ENCODE data around the gene ARHGEF4. TPM values are rescaled to one million over a fixed set of nuclear protein-coding genes. Genes with fewer than 3 reads are reported as not detected.
A peak's percentile ranks its signal among the peaks of the same experiment; 100 is the strongest.

The ARHGEF4 gene
- total RNA-seq, 2 donors from 2014 or later, result 50.3 to 54.7 TPM

DNA sequence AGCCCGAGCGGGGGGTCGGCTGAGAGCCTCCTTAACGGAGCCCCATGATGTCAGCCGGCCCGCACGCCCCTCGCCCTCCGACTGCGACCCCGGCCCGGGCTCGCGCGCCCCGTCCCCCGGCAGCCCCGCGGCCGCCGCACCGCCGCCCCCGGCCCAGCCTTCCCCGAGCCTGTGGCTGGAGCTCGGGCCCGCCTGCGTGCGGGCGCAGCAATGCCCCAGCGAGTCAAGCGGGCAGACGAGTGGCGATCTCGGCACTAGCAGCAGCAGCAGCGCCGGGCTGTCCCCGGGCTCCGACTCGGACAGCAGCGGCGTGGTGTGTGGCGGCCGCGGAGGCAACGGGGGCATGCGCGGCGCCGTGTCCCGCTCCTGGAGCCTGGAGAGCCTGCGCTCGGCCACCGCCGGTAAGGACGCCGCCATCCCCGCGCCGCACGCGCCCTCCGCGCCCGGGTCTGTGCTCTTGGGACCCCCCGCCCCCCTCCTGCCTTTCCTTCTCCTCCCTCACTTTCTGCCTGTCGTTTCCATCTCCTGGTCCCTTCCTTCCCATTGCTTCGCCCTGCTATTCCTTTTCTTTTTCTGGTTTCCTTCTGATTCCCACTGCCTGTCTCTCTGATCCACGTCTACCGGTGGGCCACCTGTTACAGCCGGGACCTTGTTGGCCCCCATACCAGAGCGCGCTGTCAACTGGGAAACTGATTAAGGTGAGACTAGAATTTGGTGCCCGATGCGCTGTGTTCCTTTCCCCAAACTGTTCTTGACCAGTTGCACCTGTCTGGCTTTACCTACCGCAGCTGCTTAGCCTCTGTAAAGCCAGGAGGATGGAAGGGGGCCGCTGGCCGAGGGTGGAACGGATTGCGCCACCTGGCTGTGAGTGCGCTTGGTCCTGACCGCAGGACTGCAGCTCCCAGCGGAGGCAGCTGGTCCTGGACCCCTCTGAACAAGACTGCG lies 127.4 kb downstream of the ARHGEF4 start:
- Mint-ChIP-seq H3K4me3 (peak overlapping the region; percentile 81), H3K27me3 (ENCODE audit: insufficient read depth) (peaks cover 28% of the 10 kb centered on the region), H3K9me3 (no peaks in the 10 kb centered on the region), H3K36me3 (ENCODE audit: low read depth) (peaks cover 8% of the 10 kb centered on the region), H3K27ac (peak overlapping the region; percentile 20), H3K4me1 (peaks cover 43% of the 10 kb centered on the region)
- Histone ChIP-seq H3K9me3 (ENCODE audit: control insufficient read depth, low read length) (no peaks in the 10 kb centered on the region), H3K9ac (ENCODE audit: extremely low read depth, low read length, poor library complexity, severe bottlenecking) (peak overlapping the region; percentile 48), H3K4me3 (ENCODE audit: low read length) (peak overlapping the region; percentile 90), H3K36me3 (ENCODE audit: control insufficient read depth, insufficient read depth, low read length) (no peaks in the 10 kb centered on the region), H3K27me3 (ENCODE audit: control insufficient read depth, insufficient read depth, low read length, poor library complexity, severe bottlenecking) (peaks cover 10% of the 10 kb centered on the region), H3K27ac (ENCODE audit: low read depth, low read length) (no peak overlapping the region), H3K4me1 (ENCODE audit: control insufficient read depth, insufficient read depth, low read length) (no peaks in the 10 kb centered on the region)
- peak; percentile 94 for DNase-seq
- WGBS, 2 experiments (ENCODE audit: insufficient coverage in 1 of 2, insufficient read length in 1 of 2), result 1 to 4% methylated on average over 34 to 84 of the region's 84 CpGs
- TF ChIP-seq, protein P1, sequence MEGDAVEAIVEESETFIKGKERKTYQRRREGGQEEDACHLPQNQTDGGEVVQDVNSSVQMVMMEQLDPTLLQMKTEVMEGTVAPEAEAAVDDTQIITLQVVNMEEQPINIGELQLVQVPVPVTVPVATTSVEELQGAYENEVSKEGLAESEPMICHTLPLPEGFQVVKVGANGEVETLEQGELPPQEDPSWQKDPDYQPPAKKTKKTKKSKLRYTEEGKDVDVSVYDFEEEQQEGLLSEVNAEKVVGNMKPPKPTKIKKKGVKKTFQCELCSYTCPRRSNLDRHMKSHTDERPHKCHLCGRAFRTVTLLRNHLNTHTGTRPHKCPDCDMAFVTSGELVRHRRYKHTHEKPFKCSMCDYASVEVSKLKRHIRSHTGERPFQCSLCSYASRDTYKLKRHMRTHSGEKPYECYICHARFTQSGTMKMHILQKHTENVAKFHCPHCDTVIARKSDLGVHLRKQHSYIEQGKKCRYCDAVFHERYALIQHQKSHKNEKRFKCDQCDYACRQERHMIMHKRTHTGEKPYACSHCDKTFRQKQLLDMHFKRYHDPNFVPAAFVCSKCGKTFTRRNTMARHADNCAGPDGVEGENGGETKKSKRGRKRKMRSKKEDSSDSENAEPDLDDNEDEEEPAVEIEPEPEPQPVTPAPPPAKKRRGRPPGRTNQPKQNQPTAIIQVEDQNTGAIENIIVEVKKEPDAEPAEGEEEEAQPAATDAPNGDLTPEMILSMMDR (conservative IDR thresholded peaks at IDR 0.05), result peak; percentile 90

DNA sequence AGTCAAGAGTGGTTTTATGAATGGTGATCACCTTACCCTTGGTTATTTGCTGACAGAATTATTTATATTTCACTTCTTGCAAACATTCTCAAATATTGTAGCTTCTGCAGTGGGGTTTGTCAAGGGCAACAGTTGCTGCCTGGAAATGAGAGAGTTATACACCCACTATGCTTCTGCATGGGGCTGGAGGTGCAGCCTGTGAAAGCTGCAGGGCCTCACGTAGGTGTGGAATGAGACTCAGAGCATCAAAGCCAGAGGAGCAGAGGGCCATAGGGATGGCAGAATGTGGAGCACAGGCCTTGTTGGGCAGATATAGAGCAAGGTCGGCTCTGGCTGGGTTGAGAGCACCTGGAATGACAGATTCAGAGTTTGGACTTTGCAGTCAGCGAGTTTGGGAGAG lies 128.2 kb downstream of the ARHGEF4 start:
- peaks cover 28% of the 10 kb centered on the region for H3K27me3 Mint-ChIP-seq (ENCODE audit: insufficient read depth)
- Histone ChIP-seq H3K4me1 (ENCODE audit: control insufficient read depth, insufficient read depth, low read length) (no peaks in the 10 kb centered on the region), H3K9ac (ENCODE audit: extremely low read depth, low read length, poor library complexity, severe bottlenecking) (peak overlapping the region; percentile 48), H3K27me3 (ENCODE audit: control insufficient read depth, insufficient read depth, low read length, poor library complexity, severe bottlenecking) (peaks cover 10% of the 10 kb centered on the region), H3K36me3 (ENCODE audit: control insufficient read depth, insufficient read depth, low read length) (no peaks in the 10 kb centered on the region), H3K9me3 (ENCODE audit: control insufficient read depth, low read length) (no peaks in the 10 kb centered on the region), H3K4me3 (ENCODE audit: low read length) (peak overlapping the region; percentile 90), H3K27ac (ENCODE audit: low read depth, low read length) (no peak overlapping the region)
- H3K4me1 Mint-ChIP-seq, result peaks cover 43% of the 10 kb centered on the region
- 74 to 86% methylated on average over 2 to 3 of the region's 3 CpGs for WGBS, 2 experiments (ENCODE audit: insufficient coverage in 1 of 2, insufficient read length in 1 of 2)
- peaks cover 6% of the 10 kb centered on the region for H3K36me3 Mint-ChIP-seq (ENCODE audit: low read depth)
- no peak for DNase-seq
- H3K27ac Mint-ChIP-seq, result peak overlapping the region; percentile 20
- H3K4me3 Mint-ChIP-seq, result peak overlapping the region; percentile 81
- TF ChIP-seq, protein P1 (conservative IDR thresholded peaks at IDR 0.05), result no peak
- H3K9me3 Mint-ChIP-seq, result no peaks in the 10 kb centered on the region

DNA sequence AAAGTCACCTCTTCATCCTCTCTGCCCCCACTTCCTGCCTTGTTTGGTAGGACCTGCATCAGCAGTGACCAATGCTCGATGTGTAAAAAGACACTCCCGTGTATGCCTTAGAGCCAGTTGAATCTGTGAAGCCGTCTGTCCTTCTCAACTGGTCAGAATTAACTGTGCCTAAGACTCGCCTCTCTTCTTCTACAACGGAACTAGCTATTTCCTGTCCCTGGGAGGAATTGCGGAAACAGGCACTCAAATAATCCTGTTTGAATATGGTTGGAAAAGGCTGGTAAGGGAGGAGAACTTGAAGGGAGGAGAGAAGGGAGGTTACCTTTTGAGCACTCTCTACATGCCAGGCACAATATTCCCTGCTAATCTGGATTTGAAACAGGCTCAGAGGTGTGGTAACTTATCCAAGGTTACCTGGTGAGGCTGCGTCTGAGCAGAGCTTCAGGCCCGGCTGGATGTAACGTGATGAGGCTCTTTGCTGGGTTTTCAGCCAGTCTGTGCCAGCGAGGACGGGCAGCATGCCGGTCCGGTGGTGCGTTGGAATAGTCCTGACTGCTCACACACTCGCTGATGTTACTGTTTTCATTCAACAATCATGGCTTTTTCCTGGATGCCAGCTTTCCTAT lies 129.5 kb downstream of the ARHGEF4 start:
- Histone ChIP-seq H3K36me3 (ENCODE audit: control insufficient read depth, insufficient read depth, low read length) (no peaks in the 10 kb centered on the region), H3K27ac (ENCODE audit: low read depth, low read length) (peak overlapping the region; percentile 52), H3K9ac (ENCODE audit: extremely low read depth, low read length, poor library complexity, severe bottlenecking) (peak overlapping the region; percentile 48), H3K4me3 (ENCODE audit: low read length) (peak overlapping the region; percentile 90), H3K27me3 (ENCODE audit: control insufficient read depth, insufficient read depth, low read length, poor library complexity, severe bottlenecking) (peaks cover 10% of the 10 kb centered on the region), H3K4me1 (ENCODE audit: control insufficient read depth, insufficient read depth, low read length) (no peaks in the 10 kb centered on the region), H3K9me3 (ENCODE audit: control insufficient read depth, low read length) (no peaks in the 10 kb centered on the region)
- Mint-ChIP-seq H3K36me3 (ENCODE audit: low read depth) (peaks cover 4% of the 10 kb centered on the region), H3K4me1 (peaks cover 43% of the 10 kb centered on the region), H3K27ac (peak overlapping the region; percentile 92), H3K9me3 (no peaks in the 10 kb centered on the region), H3K4me3 (peak overlapping the region; percentile 81), H3K27me3 (ENCODE audit: insufficient read depth) (peaks cover 23% of the 10 kb centered on the region)
- peak; percentile 72 for DNase-seq
- TF ChIP-seq, protein P1 (conservative IDR thresholded peaks at IDR 0.05), result no peak
- WGBS, 2 experiments (ENCODE audit: insufficient coverage in 1 of 2, insufficient read length in 1 of 2), result 19 to 35% methylated on average over 14 to 15 of the region's 15 CpGs
